ENCODE measurements around the gene SHROOM3. TPM values are rescaled to one million over a fixed set of nuclear protein-coding genes. Genes with fewer than 3 reads are reported as not detected.

The SHROOM3 gene
- total RNA-seq, 4 donors from 2014 or later: 29.5 to 127 (median 59.9) TPM

DNA sequence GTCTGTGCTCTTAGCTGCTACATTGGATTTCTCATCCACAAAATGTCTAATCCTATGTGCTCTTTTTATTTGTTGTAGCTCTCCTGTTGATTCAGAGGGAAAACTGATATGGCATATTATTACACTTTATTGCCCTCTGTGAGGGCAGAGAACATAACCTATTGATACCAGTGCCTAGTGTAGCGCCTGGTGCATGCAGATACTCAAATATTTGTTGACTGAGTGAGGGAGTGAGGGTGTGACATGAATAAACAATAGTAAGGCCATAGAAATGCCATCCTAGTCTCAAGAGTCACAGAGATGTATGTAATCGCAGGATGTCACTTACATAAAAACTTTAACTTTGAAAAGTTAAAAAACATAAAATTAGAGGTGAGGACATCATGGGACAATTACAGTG lies 159.1 kb downstream of the SHROOM3 start:
- TF ChIP-seq CTCF (IDR thresholded peaks at IDR 0.05) (no peak), POLR2AphosphoS5 (IDR thresholded peaks at IDR 0.05) (no peak), POLR2A (IDR thresholded peaks at IDR 0.05) (no peak), EP300 (IDR thresholded peaks at IDR 0.05) (no peak)
- H3K36me3 ChIP-seq: no peaks in the 10 kb centered on the region
- no peaks in the 10 kb centered on the region for H3K9me3 ChIP-seq
- H3K4me3 ChIP-seq: no peak overlapping the region
- H3K27me3 ChIP-seq: no peaks in the 10 kb centered on the region
- no peak for ATAC-seq
- H3K27ac ChIP-seq: no peak overlapping the region
- WGBS, 2 donors (ENCODE audit: low coverage in 1 of 2): 100% methylated on average over 1 of the region's 2 CpGs; no CpG with 5 or more reads in 1 of the 2 donors
- peaks cover 8 to 25% (median 12%) of the 10 kb centered on the region in 3 donors for H3K4me1 ChIP-seq

- Histone ChIP-seq H3K36me3 (no peaks in the 10 kb centered on the region), H3K9me3 (no peaks in the 10 kb centered on the region), H3K4me1 (peaks cover 0 to 12% (median 9%) of the 10 kb centered on the region in 3 donors), H3K27me3 (no peaks in the 10 kb centered on the region), H3K4me3 (no peak overlapping the region), H3K27ac (no peak overlapping the region)
- WGBS, 2 donors (ENCODE audit: low coverage in 1 of 2): 71 to 100% methylated on average over 1 of the region's 1 CpG
- ATAC-seq: no peak
- TF ChIP-seq EP300 (IDR thresholded peaks at IDR 0.05) (no peak), POLR2AphosphoS5 (IDR thresholded peaks at IDR 0.05) (no peak), POLR2A (IDR thresholded peaks at IDR 0.05) (no peak), CTCF (IDR thresholded peaks at IDR 0.05) (no peak)
These were observed 160.4 kb downstream of the SHROOM3 start for GRCh38 chr4:76595435-76595834.

DNA sequence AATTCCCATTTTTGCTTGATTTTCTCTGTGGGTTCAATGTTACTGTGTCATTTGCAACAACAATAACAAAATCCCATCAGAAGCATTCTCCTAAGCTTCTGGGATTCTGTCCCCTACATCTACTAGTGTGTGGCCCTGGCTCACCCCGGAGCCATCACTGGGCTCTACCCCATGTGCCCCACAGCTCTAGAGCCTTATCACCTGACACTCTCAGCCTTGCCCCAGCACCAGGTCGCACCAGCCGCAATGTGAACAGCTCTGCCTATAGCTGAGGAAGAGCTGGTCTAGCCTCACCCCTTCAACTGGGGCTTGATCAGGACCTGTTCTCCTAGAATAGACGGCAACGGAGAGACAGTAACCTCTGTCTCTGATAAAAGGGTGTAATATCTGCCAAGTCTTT lies 161.7 kb downstream of the SHROOM3 start:
- Histone ChIP-seq H3K4me1 (no peaks in the 10 kb centered on the region), H3K36me3 (no peaks in the 10 kb centered on the region), H3K27me3 (no peaks in the 10 kb centered on the region), H3K4me3 (no peak overlapping the region), H3K9me3 (no peaks in the 10 kb centered on the region), H3K27ac (no peak overlapping the region)
- no peak for ATAC-seq
- WGBS, 2 donors (ENCODE audit: low coverage in 1 of 2): 75% methylated on average over 4 of the region's 5 CpGs; no CpG with 5 or more reads in 1 of the 2 donors
- TF ChIP-seq EP300 (IDR thresholded peaks at IDR 0.05) (no peak), POLR2AphosphoS5 (IDR thresholded peaks at IDR 0.05) (no peak), CTCF (IDR thresholded peaks at IDR 0.05) (no peak), POLR2A (IDR thresholded peaks at IDR 0.05) (no peak)

DNA sequence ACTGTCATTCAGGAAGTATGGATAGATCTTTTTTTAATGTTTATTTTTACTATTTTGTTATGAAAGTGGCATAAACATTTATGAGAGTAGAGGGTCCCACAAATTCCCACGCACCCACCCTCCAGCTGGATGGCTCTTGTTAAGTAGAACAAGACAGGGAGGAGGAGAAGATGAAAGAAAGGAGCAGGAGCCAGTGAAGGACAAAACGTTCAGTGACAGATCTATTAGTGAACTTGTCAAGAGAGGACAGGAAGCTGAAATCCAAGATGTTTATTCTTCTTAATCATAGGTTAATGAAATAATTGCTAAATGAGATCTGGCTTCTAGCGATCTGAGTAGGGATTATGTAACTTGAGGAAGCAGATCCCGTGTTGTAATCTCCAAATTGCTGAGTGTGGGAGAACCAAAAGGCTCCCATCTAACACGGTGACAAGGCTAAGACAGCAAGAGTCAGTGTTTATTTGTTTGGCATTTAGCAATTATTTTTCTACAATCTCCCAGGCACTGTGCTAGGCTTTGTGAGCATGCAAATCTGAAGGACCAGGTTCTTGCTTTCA lies 162.5 kb downstream of the SHROOM3 start:
- no peak for ATAC-seq
- Histone ChIP-seq H3K4me3 (no peak overlapping the region), H3K27me3 (no peaks in the 10 kb centered on the region), H3K9me3 (no peaks in the 10 kb centered on the region), H3K4me1 (no peaks in the 10 kb centered on the region), H3K27ac (no peak overlapping the region), H3K36me3 (no peaks in the 10 kb centered on the region)
- no peak for TF ChIP-seq CTCF (IDR thresholded peaks at IDR 0.05)
- no peak for TF ChIP-seq EP300 (IDR thresholded peaks at IDR 0.05)
- no peak for TF ChIP-seq POLR2A (IDR thresholded peaks at IDR 0.05)
- TF ChIP-seq POLR2AphosphoS5 (IDR thresholded peaks at IDR 0.05): no peak
- 34 to 48% methylated on average over 5 of the region's 5 CpGs for WGBS, 2 donors (ENCODE audit: low coverage in 1 of 2)

- no peak for TF ChIP-seq CTCF (IDR thresholded peaks at IDR 0.05)
- no peak for TF ChIP-seq POLR2A (IDR thresholded peaks at IDR 0.05)
- no peak for TF ChIP-seq POLR2AphosphoS5 (IDR thresholded peaks at IDR 0.05)
- no peak for TF ChIP-seq EP300 (IDR thresholded peaks at IDR 0.05)
- ATAC-seq: no peak
- H3K27ac ChIP-seq: no peak overlapping the region
- H3K4me3 ChIP-seq: no peak overlapping the region
- H3K4me1 ChIP-seq: no peaks in the 10 kb centered on the region
- 78 to 83% methylated on average over 2 of the region's 2 CpGs for WGBS, 2 donors (ENCODE audit: low coverage in 1 of 2)
- no peaks in the 10 kb centered on the region for H3K36me3 ChIP-seq
- no peaks in the 10 kb centered on the region for H3K27me3 ChIP-seq
- no peaks in the 10 kb centered on the region for H3K9me3 ChIP-seq
These were observed 165.4 kb downstream of the SHROOM3 start for GRCh38 chr4:76600447-76600846.
